K562 (cell line): Measurements from ENCODE around the gene CCDC175. TPM values are rescaled to one million over a fixed set of nuclear protein-coding genes. Genes with fewer than 3 reads are reported as not detected.

ENCODE experiments used
- ARID1B ChIP-seq: fragments of 450-650 bp; IDR thresholded peaks from 2 replicates; pipeline ENCODE4 v1.6.1; 2016; ENCODE audit warnings: antibody characterized with exemption, mild to moderate bottlenecking, inconsistent platforms
- BCLAF1 ChIP-seq, 2 experiments: fragments of 450-650 bp in 1 of 2; IDR thresholded peaks; 2 replicates each; pipeline ENCODE4 v1.6.1; 2011 to 2017; ENCODE audit warnings: low read depth in 2 of 2, antibody characterized with exemption in 1 of 2, borderline replicate concordance in 1 of 2, low read length in 1 of 2, mild to moderate bottlenecking in 1 of 2, mixed read lengths in 1 of 2; ENCODE audit not compliant: control insufficient read depth in 1 of 2
- BCOR ChIP-seq: fragments of 450-650 bp; IDR thresholded peaks from 2 replicates; pipeline ENCODE4 v1.6.1; 2016
- CBX5 ChIP-seq: IDR thresholded peaks from 2 replicates; pipeline ENCODE4 v1.6.1; 2014; ENCODE audit warnings: low read depth, borderline replicate concordance
- FOSL1 ChIP-seq: fragments of 200-800 bp; sonication (Bioruptor generic); conservative IDR thresholded peaks from 2 replicates; pipeline ENCODE4 v1.6.1; 2016; ENCODE audit warnings: missing genetic modification characterization, missing compliant biosample characterization
- GATAD2B ChIP-seq: fragments of 450-650 bp; IDR thresholded peaks from 2 replicates; pipeline ENCODE4 v1.6.1; 2017; ENCODE audit warnings: mild to moderate bottlenecking, borderline replicate concordance
- HMGN3 ChIP-seq: IDR thresholded peaks from 2 replicates; pipeline ENCODE4 v1.6.1; 2011; ENCODE audit warnings: borderline replicate concordance, low read depth, mild to moderate bottlenecking, mixed read lengths, low read length; ENCODE audit not compliant: insufficient read length; ENCODE audit errors: extremely low read depth
- IRF1 ChIP-seq: sonication (generic); formaldehyde crosslinking; IDR thresholded peaks from 2 replicates; pipeline ENCODE4 v1.8.0; 2022; ENCODE audit warnings: missing genetic modification reagents, mild to moderate bottlenecking, borderline replicate concordance
- NFATC3 ChIP-seq: fragments of 450-650 bp; IDR thresholded peaks from 2 replicates; pipeline ENCODE4 v1.6.1; 2017; ENCODE audit warnings: mild to moderate bottlenecking
- NR2F6 ChIP-seq: fragments of 450-650 bp; formaldehyde crosslinking; IDR thresholded peaks from 2 replicates; pipeline ENCODE4 v1.4.0; 2020; ENCODE audit warnings: mild to moderate bottlenecking
- NR3C1 ChIP-seq: sonication (generic); formaldehyde crosslinking; IDR thresholded peaks from 2 replicates; pipeline ENCODE4 v1.8.1; 2022; ENCODE audit warnings: missing genetic modification reagents
- PHF20 ChIP-seq: fragments of 450-650 bp; IDR thresholded peaks from 2 replicates; pipeline ENCODE4 v1.6.1; 2018; ENCODE audit not compliant: partially characterized antibody
- PHF8 ChIP-seq: fragments of 200-600 bp; sonication (generic); IDR thresholded peaks from 2 replicates; pipeline ENCODE4 v1.6.1; 2012; ENCODE audit warnings: mixed run types, mild to moderate bottlenecking, inconsistent platforms, low read length, moderate library complexity, borderline replicate concordance
- SAFB ChIP-seq: fragments of 200-400 bp; formaldehyde crosslinking; IDR thresholded peaks from 2 replicates; pipeline ENCODE4 v1.6.1; 2017; ENCODE audit warnings: low read depth, low read length, borderline replicate concordance
- TFAM ChIP-seq: fragments of 250-450 bp; sonication (Bioruptor Pico); conservative IDR thresholded peaks from 2 replicates; pipeline ENCODE4 v1.5.0; 2021; ENCODE audit warnings: mild to moderate bottlenecking, moderate library complexity
- YY1 ChIP-seq, 3 experiments: IDR thresholded peaks; 2 replicates each; pipeline ENCODE4 v1.6.1; 2011; ENCODE audit warnings: low read length in 2 of 3, mild to moderate bottlenecking in 2 of 3, moderate library complexity in 2 of 3, borderline replicate concordance in 1 of 3, control low read depth in 1 of 3, low read depth in 1 of 3; ENCODE audit not compliant: insufficient read depth in 3 of 3, insufficient replicate concordance in 2 of 3, control insufficient read depth in 1 of 3, insufficient read length in 1 of 3; ENCODE audit errors: extremely low read depth in 1 of 3
- ZNF239 ChIP-seq: fragments of 250-450 bp; sonication (Bioruptor Pico); IDR thresholded peaks from 2 replicates; pipeline ENCODE4 v1.4.0; 2020; ENCODE audit warnings: mild to moderate bottlenecking
- ZNF263 ChIP-seq: sonication (generic); formaldehyde crosslinking; IDR thresholded peaks from 2 replicates; pipeline ENCODE4 v1.8.0; 2022; ENCODE audit warnings: mild to moderate bottlenecking, missing genetic modification reagents, borderline replicate concordance
- polyA plus RNA-seq, 8 experiments: library from polyadenylated mRNA; depleted of rRNA in 4 of 8; stranded (reverse) in 5 of 8; unstranded in 3 of 8; fragments of >200 nt; fragmentation: Nextera tagmentation in 2 of 8; fragmentation: Illumina TruSeq in 1 of 8; extraction: Ambion mirVana in 2 of 8; extraction: Trizol in 1 of 8; gene quantifications; 2 replicates each; pipeline versions ENCODE4 v1.2.1 to v1.2.3, GENCODE V29; 2011 to 2014; ENCODE audit warnings: inconsistent platforms in 1 of 8, missing spikeins in 1 of 8
- total RNA-seq, 7 experiments: library from RNA; depleted of rRNA in 6 of 7; stranded (reverse); fragments of >200 nt in 6 of 7; fragmentation: Illumina TruSeq in 2 of 7; extraction: Trizol in 2 of 7; gene quantifications; 2 replicates each; pipeline versions ENCODE4 v1.2.1 to v1.2.3, GENCODE V29; 2011 to 2021; ENCODE audit warnings: low replicate concordance in 1 of 7
- TF ChIP-seq, protein P1 (sequence below), 2 experiments: IDR thresholded peaks; 2 replicates each; pipeline ENCODE4 v1.6.1; 2011; ENCODE audit warnings: borderline replicate concordance in 1 of 2, control low read depth in 1 of 2, low read depth in 1 of 2, low read length in 1 of 2, mild to moderate bottlenecking in 1 of 2, mixed read lengths in 1 of 2, moderate library complexity in 1 of 2; ENCODE audit not compliant: insufficient read depth in 1 of 2, insufficient read length in 1 of 2, poor library complexity in 1 of 2, severe bottlenecking in 1 of 2; ENCODE audit errors: extremely low read depth in 1 of 2
- TF ChIP-seq, protein P2 (sequence below): sonication (generic); formaldehyde crosslinking; IDR thresholded peaks from 2 replicates; pipeline ENCODE4 v1.8.0; 2022; ENCODE audit warnings: mild to moderate bottlenecking, missing genetic modification reagents

The CCDC175 gene
- total and polyA plus RNA-seq, 9 of the 15 experiments (the other 6 are each of a cell fraction or from before 2014, with no cell fraction given) = not detected

DNA sequence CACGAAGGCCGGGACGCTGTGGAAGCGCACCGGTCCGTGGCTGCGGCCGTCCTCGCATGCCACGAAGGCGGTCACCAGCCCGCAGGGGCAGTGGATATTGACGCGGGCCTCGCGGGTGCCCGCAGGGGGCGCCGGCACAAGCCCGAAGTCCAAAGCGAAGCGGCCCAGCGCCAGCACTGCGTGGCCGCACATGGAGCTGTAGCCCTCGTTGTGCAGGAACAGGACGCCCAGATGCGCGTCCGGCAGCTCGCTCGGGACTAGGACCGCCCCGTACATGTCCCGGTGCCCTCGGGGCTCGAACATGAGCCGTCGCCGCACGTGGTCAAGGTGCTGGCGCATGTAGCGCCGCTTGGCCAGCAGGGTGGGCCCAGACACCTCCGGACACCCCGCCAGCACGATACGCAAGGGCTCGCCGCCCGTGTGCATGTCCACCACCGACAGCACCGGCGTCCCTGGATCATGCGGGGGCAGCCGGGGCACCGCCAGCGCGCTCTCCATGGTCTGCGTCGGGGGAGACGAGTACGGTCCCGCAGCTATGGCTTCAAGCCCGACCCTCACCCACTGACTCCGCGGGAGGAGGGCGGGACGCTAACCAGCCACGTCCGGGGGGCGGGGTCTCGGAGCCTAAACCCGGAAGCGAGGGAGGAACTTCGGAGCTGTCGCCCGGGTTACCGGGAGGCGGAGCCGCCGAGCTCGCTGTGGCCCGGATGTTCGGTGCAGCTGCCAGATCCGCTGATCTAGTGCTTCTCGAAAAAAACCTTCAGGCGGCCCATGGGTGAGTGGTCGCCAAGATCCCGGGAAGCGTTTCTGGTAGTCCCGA is 92.6 kb downstream of the CCDC175 start, which contains the start of the genes JKAMP and L3HYPDH (continued):
- TF ChIP-seq, protein P1, sequence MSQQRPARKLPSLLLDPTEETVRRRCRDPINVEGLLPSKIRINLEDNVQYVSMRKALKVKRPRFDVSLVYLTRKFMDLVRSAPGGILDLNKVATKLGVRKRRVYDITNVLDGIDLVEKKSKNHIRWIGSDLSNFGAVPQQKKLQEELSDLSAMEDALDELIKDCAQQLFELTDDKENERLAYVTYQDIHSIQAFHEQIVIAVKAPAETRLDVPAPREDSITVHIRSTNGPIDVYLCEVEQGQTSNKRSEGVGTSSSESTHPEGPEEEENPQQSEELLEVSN (IDR thresholded peaks at IDR 0.05; ENCODE audit: borderline replicate concordance in 1 of 2, extremely low read depth in 1 of 2, insufficient read depth in 1 of 2, insufficient read length in 1 of 2, low read depth in 1 of 2, low read length in 1 of 2, poor library complexity in 1 of 2, severe bottlenecking in 1 of 2) = peak; percentile 80 to 84
- TF ChIP-seq NFATC3 = no peak
- TF ChIP-seq BCOR = 0 out of 2 replicates have a peak, but pooled peaks have one; percentile 28
- TF ChIP-seq ZNF263 = peak; percentile 57
- no peak; the same call in 1 of the 2 replicates for TF ChIP-seq CBX5
- peak; percentile 80; the same call in 1 of the 2 replicates for TF ChIP-seq IRF1 (CRISPR knock-in tag)
- TF ChIP-seq HMGN3 = peak; percentile 32
- TF ChIP-seq ZNF239 = no peak
- peak; percentile 15; the same call in 1 of the 2 replicates for TF ChIP-seq ARID1B
- TF ChIP-seq PHF8 = peak; percentile 91
- TF ChIP-seq, protein P2, sequence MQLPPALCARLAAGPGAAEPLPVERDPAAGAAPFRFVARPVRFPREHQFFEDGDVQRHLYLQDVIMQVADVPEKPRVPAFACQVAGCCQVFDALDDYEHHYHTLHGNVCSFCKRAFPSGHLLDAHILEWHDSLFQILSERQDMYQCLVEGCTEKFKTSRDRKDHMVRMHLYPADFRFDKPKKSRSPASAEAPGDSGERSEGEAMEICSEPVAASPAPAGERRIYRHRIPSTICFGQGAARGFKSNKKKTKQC = peak; percentile 95
- TF ChIP-seq YY1 (IDR thresholded peaks at IDR 0.05; ENCODE audit: borderline replicate concordance in 1 of 3, control insufficient read depth in 1 of 3, extremely low read depth in 1 of 3, insufficient read depth in 3 of 3, insufficient read length in 1 of 3, insufficient replicate concordance in 2 of 3, low read depth in 1 of 3, low read length in 2 of 3) = peak in 1 of 3 experiments; percentile 8
- no peak for TF ChIP-seq FOSL1 (tag)
- TF ChIP-seq SAFB = peak; percentile 90
- TF ChIP-seq NR2F6 (CRISPR knock-in tag) = no peak
- TF ChIP-seq GATAD2B = peak; percentile 67; the same call in 1 of the 2 replicates
- no peak for TF ChIP-seq TFAM (CRISPR knock-in tag)
- peak; percentile 28 for TF ChIP-seq PHF20
- TF ChIP-seq NR3C1 = peak; percentile 86
- TF ChIP-seq BCLAF1 (IDR thresholded peaks at IDR 0.05; ENCODE audit: borderline replicate concordance in 1 of 2, control insufficient read depth in 1 of 2, low read depth in 2 of 2, low read length in 1 of 2) = no peak
